GM19328 (cell line): ENCODE measurements around the gene FUNDC2.
A peak's percentile ranks its signal among the peaks of the same experiment; 100 is the strongest.
"Not testable (repeated sequence)": the region's sequence is repeated elsewhere in the genome, so short reads cannot be mapped to it uniquely, and the experiment has no call there.

Source experiments
- ATAC-seq: cut with Tn5 transposase; IDR thresholded peaks from one replicate; pipeline ENCODE4 v1.9.1; 2021; ENCODE audit warnings: mild to moderate bottlenecking, moderate library complexity; ENCODE audit not compliant: unreplicated experiment

The FUNDC2 gene

GRCh38 chrX:155026727-155027508, at the start of gene FUNDC2:
FUNDC2 (plus strand) TSS chrX:155026844; CDS start chrX:155026939, 95 bp downstream.
- peak; percentile 91 for ATAC-seq

DNA sequence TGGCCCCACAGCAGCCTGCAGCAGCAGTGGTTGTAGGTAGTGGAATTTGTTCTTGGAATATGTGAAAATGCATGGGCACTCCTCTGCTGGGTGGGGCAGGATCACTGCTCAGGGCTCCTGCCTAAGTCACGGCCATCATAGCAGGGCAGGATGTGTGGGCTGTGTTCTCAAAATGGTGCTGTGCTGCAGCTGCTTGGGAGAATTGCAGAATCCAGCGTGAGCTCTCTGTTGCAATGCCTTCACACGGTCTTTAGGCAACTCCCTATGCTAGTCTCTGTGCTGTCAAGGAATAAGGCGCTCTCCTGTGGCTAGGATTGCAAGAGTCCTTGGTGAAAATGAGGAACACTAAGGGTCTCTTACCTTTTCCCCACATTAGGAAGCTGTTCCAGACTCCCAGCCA, 47.0 kb upstream of the FUNDC2 start:
- ATAC-seq = no peak

- ATAC-seq = peak; percentile 92
Observed at GRCh38 chrX:154980330-154981115, 46.1 kb upstream of the FUNDC2 start.

DNA sequence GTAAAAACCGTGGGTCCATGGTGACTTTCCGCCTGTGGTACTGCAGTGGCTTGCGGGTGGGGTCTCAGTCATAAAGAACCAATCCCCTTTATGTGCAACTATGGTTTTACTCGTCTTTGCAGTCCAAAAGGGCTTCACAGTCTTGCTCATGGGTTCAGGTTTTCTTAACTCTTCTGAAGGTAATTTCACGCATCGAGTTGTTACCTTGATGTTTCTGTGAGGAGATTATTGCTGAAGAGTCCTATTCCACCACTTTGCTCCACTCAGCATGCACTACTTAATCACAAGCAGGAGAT, 45.6 kb upstream of the FUNDC2 start:
- no peak for ATAC-seq

GRCh38 chrX:154986826-154987575, 39.6 kb upstream of the FUNDC2 start:
- no peak for ATAC-seq

DNA sequence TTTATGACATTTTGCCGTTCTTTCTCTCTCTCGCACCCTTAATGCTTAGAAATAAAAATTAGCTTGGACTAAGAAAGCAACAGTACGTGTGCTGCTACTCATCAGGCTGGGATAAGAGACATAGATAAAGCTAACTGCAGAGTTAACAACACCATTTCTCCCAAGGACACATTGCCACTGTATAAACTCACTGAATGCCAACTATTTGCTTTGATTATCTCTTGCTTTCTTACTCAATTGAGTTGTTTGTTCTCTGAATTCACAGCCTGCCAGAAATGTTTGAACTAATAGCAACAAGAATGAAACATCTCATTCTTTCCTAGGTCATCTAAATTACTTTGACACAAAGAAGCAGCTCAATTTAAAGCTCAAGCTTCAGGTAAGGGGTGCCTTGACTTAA, 38.7 kb upstream of the FUNDC2 start:
- no peak for ATAC-seq

DNA sequence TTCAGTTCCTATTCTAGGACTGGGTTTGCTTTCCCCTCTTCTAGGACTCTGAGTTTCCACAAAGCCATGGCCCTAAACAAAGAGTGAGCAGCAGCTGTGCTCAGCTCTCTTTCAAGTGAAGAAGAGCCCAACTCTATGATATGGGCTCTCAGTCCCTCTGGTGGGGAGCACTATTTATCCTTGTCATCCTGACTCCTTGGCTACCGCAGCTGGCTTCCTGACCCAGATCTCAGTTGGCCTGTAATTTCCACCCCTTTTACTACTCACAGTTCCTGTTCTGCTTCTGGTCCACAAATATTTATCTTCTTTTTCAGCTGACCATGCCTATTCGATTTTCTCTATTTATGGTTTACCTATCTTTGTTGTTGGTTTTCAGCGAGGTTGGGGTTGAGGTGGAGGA, 37.9 kb upstream of the FUNDC2 start:
- ATAC-seq = no peak

DNA sequence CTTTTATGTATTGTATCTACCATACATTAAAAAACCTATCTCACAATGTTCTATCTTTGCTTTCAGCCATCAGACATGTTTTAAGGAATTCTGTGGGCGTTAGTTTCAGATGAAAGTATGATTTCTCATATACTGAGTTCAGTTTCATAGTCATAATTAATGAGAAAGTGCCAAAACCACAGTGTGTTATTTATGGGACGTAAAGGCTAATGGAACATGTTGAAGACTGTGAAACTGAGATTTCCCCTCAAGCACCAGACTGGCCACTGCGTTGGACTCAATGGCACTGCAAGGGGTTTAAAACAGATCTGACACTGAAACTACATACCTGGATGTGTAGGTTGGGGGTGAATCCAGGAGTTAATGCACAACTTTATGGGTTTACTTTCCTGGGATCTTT, 36.1 kb upstream of the FUNDC2 start:
- ATAC-seq = no peak

DNA sequence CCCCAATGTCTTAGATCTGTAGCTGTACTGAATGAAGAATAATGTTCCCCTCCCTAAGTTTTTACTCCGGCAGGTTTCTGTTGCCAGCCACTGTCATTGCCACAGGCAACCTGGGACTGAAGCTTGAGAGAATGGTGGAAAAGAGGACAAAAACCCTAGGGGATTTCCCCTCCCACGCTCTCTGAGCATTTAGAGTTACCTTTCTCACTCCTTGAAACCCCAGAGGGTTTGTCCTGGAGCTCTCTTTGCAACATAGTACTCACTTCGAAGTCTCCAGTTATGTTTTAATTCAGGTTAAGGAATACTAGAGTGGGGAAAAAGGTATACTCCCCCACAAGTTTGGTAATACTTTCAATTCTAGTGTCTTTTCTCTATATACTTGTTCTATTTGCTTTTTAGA, 35.6 kb upstream of the FUNDC2 start:
- no peak for ATAC-seq

GRCh38 chrX:154991476-154991875, 35.2 kb upstream of the FUNDC2 start:
- no peak for ATAC-seq

DNA sequence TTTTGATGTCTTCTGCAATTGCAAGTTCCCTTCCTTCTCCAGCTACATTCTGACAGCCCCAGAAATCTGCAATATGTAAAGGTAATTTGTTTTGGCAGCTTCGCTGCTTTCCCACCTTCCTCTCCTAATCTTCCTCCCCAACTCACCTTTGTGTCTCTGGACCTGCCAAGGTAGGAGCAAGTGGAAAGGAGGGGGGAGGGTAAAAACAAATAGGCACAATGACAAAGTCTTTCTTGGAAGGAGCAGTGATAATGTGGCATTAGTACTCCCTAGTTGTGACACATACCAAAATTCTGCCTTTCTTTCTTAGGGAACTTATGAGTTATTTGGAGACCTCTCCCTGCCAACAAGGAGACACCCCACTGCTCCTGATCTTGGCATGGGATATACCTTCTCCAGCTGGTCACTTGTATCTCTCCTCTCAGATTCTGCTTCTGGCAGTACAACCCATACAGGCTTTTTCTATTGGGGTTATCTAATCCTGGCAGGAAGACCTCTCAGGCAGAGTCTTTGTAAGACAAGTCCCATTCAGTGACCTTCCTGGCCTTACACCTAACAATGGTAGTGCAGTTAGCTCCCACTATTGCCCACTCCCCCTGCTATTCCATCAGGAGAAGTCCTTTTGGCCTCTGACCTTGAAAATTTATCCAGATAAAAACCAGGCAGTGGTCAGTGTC, 28.3 kb upstream of the FUNDC2 start:
- ATAC-seq = no peak

DNA sequence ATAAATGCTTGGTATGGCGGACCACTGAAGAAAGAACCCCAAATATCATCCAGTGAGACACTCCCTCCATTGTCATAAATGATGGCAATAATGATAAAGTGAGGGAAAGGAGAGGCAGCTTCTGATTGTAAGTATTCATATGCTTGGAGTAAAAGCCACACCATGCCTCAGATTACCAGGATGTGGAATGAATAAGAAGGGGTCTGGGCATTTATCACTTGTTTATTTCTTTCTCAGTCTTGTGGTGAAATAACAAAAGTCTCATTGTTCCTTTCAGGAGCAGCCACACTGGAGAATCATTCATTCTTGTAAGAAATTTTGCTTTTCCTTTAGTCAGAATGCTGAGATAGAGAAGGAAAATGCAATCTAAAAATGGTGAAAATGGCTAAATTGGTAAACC, 25.8 kb upstream of the FUNDC2 start:
- no peak for ATAC-seq

- no peak for ATAC-seq
Observed at GRCh38 chrX:155001873-155002272, 24.8 kb upstream of the FUNDC2 start.

GRCh38 chrX:155005190-155005589, 21.5 kb upstream of the FUNDC2 start:
- no peak for ATAC-seq

GRCh38 chrX:155006379-155006778, 20.3 kb upstream of the FUNDC2 start:
- ATAC-seq = not testable (repeated sequence)

- not testable (repeated sequence) for ATAC-seq
Observed at GRCh38 chrX:155006913-155007671, 19.6 kb upstream of the FUNDC2 start.

GRCh38 chrX:155008578-155008977, 18.1 kb upstream of the FUNDC2 start:
- not testable (repeated sequence) for ATAC-seq

DNA sequence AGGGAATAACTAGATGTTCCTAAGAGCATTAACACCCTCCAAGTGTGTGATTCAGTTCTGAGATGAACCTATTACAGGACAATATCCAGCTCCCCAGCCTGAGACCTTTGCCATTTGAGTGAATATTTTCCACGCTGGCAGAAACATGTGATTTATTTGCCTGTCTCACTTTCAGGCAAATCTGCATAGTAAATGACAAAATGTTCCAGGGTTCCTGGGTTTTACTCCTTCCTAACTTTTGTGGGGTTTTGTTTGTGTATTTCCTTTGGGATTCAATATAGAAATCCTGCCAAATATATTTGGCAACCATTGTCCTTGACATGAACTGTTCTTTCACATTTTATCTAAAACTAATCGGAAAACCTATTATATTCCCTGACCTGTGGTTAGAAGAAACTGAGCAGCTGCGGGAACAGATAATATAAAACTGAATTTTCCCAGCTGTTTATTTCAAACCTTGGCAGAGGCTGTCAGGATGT, 16.6 kb upstream of the FUNDC2 start:
- no peak for ATAC-seq

GRCh38 chrX:155020591-155020990, 6.1 kb upstream of the FUNDC2 start:
- ATAC-seq = no peak

DNA sequence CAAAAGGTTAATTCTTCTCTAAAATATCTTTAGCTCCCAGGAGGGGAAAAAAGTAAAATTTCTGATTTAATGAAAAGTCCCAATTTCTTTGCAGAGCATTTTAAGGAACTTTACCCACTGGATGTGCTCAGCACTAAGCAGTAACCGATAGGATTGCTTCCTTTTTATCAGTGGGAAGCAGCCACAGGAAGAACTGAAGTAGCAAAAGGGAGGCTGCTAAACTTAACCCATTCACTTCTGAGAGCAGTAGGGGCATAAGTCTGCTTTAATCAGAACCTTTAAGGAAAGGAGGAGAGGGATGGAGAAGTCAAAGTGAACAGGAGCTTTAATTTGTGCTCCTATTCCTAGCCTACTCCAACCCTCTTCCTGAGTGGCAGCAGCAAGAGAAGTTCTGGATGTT, 4.1 kb upstream of the FUNDC2 start, which contains the start of gene F8:
Gene F8, minus strand, starts transcription at position 139 of the 400 bp plus-strand sequence. CDS start 171 bp downstream, outside the sequence.
- no peak for ATAC-seq
